ENCODE results near the gene ARF4.

The ARF4 gene

GRCh38 chr3:57582474-57583168 lies 14.5 kb downstream of the ARF4 start:
- no peak for DNase-seq (ENCODE audit: low read depth in 1 of 2, low spot score in 1 of 2)

GRCh38 chr3:57577801-57578200 lies 19.3 kb downstream of the ARF4 start:
- DNase-seq (ENCODE audit: low read depth in 1 of 2, low spot score in 1 of 2) = no peak

DNA sequence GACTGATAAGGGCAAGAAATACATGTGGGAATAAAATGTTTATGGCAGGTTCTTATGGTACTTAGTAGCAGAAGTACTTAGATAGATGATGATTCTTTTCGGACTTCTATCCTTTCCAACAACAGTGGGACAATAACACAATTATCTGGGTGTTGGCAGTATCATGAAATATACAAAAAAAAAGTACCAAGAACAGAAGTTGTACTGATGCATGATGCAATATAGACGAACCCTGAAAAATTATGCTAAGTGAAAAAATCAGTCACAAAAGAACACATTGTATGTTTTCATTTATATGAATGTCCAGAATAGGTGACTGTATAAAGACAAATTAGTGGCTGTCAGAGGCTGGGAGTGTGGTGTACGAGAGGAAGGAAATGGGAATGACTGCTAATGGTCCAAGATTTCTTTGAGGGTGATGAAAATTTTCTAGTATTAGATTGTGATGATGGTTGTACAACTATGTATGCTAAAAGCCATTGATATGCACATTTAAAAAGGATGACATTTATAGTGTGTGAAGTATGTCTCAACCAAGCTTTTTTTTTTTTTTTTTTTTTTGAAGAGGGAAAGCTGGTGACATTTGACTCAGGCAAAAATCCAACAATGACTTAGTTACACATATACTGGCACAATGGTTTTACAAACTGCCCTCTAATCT lies 21.0 kb downstream of the ARF4 start:
- DNase-seq (ENCODE audit: low read depth in 1 of 2, low spot score in 1 of 2) = no peak

- no peak for DNase-seq (ENCODE audit: low read depth in 1 of 2, low spot score in 1 of 2)
Measured at GRCh38 chr3:57572096-57572495, 25.0 kb downstream of the ARF4 start.

DNA sequence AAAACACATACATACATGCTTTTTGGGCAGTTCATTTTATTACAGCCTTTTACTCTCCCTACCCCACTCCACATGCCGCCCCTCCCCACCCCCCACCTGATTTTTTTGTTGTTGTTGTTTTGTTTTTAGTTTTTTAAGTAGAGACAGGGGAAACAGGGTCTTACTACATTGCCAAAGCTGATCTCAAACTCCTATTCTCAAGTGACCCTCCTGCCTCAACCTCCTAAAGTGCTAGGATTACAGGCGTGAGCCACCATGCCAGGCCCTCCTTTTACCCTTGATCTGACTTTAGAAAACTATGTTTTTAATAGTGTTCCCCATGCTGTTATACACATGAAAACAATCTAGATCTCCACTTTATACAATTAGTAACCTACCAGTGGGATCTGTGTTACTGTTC lies 26.3 kb downstream of the ARF4 start:
- DNase-seq (ENCODE audit: low read depth in 1 of 2, low spot score in 1 of 2) = no peak

- no peak for DNase-seq (ENCODE audit: low read depth in 1 of 2, low spot score in 1 of 2)
Measured at GRCh38 chr3:57569859-57570450, 27.2 kb downstream of the ARF4 start.

DNA sequence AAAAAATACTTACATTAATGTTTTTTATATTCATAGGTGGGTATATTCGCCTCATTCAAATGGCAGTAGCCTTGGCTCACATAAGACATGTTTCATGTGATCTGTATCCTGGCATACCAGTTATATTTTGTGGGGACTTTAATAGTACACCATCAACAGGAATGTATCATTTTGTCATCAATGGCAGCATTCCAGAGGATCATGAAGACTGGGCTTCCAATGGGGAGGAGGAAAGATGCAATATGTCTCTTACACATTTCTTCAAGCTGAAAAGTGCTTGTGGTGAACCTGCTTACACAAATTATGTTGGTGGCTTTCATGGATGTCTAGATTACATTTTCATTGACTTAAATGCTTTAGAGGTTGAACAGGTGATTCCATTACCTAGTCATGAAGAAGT lies 37.6 kb downstream of the ARF4 start:
- no peak for DNase-seq (ENCODE audit: low read depth in 1 of 2, low spot score in 1 of 2)

GRCh38 chr3:57557085-57557537 lies 40.0 kb downstream of the ARF4 start:
- DNase-seq (ENCODE audit: low read depth in 1 of 2, low spot score in 1 of 2) = peak in 1 of 2 donors; percentile 1

DNA sequence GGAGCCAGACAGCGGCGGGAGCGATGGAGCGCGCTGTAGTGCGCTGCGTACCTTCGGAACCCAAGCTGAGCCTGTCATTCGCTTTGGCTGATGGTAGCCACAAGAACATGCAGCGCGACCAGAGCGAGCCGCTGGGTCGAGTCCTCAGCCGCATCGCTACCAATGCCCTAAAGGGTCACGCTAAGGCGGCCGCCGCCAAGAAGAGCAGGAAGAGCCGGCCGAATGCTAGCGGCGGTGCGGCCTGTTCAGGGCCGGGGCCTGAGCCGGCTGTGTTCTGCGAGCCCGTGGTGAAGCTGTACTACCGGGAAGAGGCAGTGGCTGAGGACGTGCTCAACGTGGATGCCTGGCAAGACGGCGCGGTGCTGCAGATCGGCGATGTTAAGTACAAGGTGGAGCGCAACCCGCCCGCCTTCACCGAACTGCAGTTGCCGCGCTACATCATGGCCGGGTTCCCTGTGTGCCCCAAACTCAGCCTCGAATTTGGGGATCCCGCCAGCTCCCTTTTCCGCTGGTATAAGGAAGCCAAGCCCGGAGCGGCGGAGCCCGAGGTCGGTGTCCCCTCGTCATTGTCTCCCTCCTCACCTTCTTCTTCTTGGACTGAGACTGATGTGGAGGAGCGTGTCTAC lies 40.6 kb downstream of the ARF4 start:
- DNase-seq (ENCODE audit: low read depth in 1 of 2, low spot score in 1 of 2) = peak in 1 of 2 donors; percentile 5

GRCh38 chr3:57555738-57556458 lies 41.2 kb downstream of the ARF4 start, which contains the start of gene PDE12:
Gene PDE12 (plus strand): TSS chr3:57556274. CDS start chr3:57556380, 106 bp downstream.
- peak; percentile 66 to 69 for DNase-seq (ENCODE audit: low read depth in 1 of 2, low spot score in 1 of 2)

- DNase-seq (ENCODE audit: low read depth in 1 of 2, low spot score in 1 of 2) = no peak
Measured at GRCh38 chr3:57555306-57555705, 41.8 kb downstream of the ARF4 start.

DNA sequence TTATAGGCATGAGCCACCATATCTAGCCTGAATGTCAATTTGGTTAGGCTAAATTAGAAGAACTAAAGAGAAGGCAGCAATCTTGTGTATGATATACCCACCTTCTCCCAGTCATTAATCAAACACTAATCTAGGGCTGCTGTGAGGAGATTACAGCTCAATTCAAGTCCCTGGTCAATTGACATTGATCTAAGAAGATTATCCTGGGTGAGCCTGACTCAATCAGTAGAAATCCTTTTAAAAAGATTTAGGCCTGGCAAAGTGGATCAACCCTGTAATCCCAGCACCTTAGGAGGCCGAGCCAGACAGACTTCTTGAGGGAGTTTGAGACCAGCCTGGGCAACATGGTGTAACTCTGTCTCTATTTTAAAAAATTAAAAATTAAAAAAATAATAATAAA lies 50.5 kb downstream of the ARF4 start:
- DNase-seq (ENCODE audit: low read depth in 1 of 2, low spot score in 1 of 2) = no peak

- no peak for DNase-seq (ENCODE audit: low read depth in 1 of 2, low spot score in 1 of 2)
Measured at GRCh38 chr3:57545636-57546268, 51.4 kb downstream of the ARF4 start.

- no peak for DNase-seq (ENCODE audit: low read depth in 1 of 2, low spot score in 1 of 2)
Measured at GRCh38 chr3:57544181-57545125, 52.7 kb downstream of the ARF4 start, which contains the start of gene DNAH12. Gene DNAH12 (minus strand): TSS chr3:57544344. CDS start chr3:57542870, 1,474 bp downstream.

DNA sequence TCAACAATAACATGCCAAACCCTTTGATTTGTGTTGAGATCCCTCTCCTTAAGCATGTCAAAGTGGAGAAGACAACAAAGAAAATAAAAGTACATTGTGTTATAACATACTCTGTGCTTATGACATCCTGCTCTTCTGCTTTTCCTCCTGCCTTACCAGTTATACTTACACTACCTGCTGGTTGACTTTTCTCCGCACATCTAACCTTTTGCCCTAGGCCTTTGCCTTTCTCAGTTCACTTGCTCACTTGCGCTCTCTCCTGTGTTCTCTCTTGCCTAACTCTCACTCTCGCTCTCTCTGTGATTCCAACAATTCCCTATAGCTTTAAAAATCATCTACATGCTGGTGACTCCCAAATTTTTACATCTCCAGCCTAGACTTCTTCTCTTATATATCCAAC lies 58.7 kb downstream of the ARF4 start:
- no peak for DNase-seq (ENCODE audit: low read depth in 1 of 2, low spot score in 1 of 2)

GRCh38 chr3:57530071-57530608 lies 67.0 kb downstream of the ARF4 start:
- no peak for DNase-seq (ENCODE audit: low read depth in 1 of 2, low spot score in 1 of 2)

Measured in stimulated activated CD4-positive, alpha-beta T cell treated with anti-CD3 and anti-CD28 coated beads, Interleukin-15, amount 100 ng/mL, for 1 hour (primary cell).